GM19372 (cell line): Measurements from ENCODE around the gene ADORA3.

Experiments
- ATAC-seq: cut with Tn5 transposase; IDR thresholded peaks from one replicate; pipeline ENCODE4 v1.9.1; 2021; ENCODE audit warnings: mild to moderate bottlenecking, low read depth, moderate library complexity; ENCODE audit not compliant: unreplicated experiment

ADORA3 gene

GRCh38 chr1:111449703-111450017 lies 53.8 kb downstream of the ADORA3 start:
- ATAC-seq: no peak
